PC-3 (cell line): ENCODE measurements around the gene STAT6.
"Not testable (repeated sequence)": the region's sequence is repeated elsewhere in the genome, so short reads cannot be mapped to it uniquely, and the experiment has no call there.

Source experiments
- CTCF ChIP-seq: fragments of 300-600 bp; sonication (generic); conservative IDR thresholded peaks from 2 replicates; pipeline ENCODE4 v1.5.1; 2017; ENCODE audit warnings: antibody characterized with exemption, low read depth, mild to moderate bottlenecking, low read length
- EZH2 ChIP-seq: fragments of 300-600 bp; sonication (generic); IDR thresholded peaks from one replicate; pipeline ENCODE4 v1.6.1; 2017; ENCODE audit warnings: antibody characterized with exemption, mild to moderate bottlenecking, low read length; ENCODE audit not compliant: unreplicated experiment

- TF ChIP-seq CTCF, EZH2: not testable (repeated sequence)
These were observed 9.6 kb upstream of the STAT6 start for GRCh38 chr12:57120718-57121117.
